ENCODE data around the gene SOWAHB. TPM values are rescaled to one million over a fixed set of nuclear protein-coding genes. Genes with fewer than 3 reads are reported as not detected.
"Not testable (repeated sequence)": the region's sequence is repeated elsewhere in the genome, so short reads cannot be mapped to it uniquely, and the experiment has no call there.

The SOWAHB gene
- total RNA-seq, 1 donor from 2014 or later = not detected

GRCh38 chr4:76886214-76886613 is 11.7 kb downstream of the SOWAHB start:
- Mint-ChIP-seq H3K4me3 (ENCODE audit: low read depth) (no peak overlapping the region), H3K9me3 (no peaks in the 10 kb centered on the region), H3K27ac (no peak overlapping the region), H3K27me3 (ENCODE audit: low read depth) (peaks cover 23% of the 10 kb centered on the region), H3K4me1 (ENCODE audit: low read depth) (no peaks in the 10 kb centered on the region), H3K36me3 (ENCODE audit: low read depth) (no peaks in the 10 kb centered on the region)
- intact Hi-C loops (cut with micrococcal nuclease) = no loop called here
- no peak for DNase-seq (ENCODE audit: low spot score)

GRCh38 chr4:76883147-76883546 is 14.8 kb downstream of the SOWAHB start:
- intact Hi-C loops (cut with micrococcal nuclease) = no loop called here
- Mint-ChIP-seq H3K4me3 (ENCODE audit: low read depth) (no peak overlapping the region), H3K4me1 (ENCODE audit: low read depth) (no peaks in the 10 kb centered on the region), H3K27ac (no peak overlapping the region), H3K9me3 (no peaks in the 10 kb centered on the region), H3K27me3 (ENCODE audit: low read depth) (peaks cover 18% of the 10 kb centered on the region), H3K36me3 (ENCODE audit: low read depth) (no peaks in the 10 kb centered on the region)
- DNase-seq (ENCODE audit: low spot score) = no peak

GRCh38 chr4:76882630-76883029 is 15.3 kb downstream of the SOWAHB start:
- no peak overlapping the region for H3K4me3 Mint-ChIP-seq (ENCODE audit: low read depth)
- H3K27me3 Mint-ChIP-seq (ENCODE audit: low read depth) = peaks cover 18% of the 10 kb centered on the region
- H3K36me3 Mint-ChIP-seq (ENCODE audit: low read depth) = no peaks in the 10 kb centered on the region
- DNase-seq (ENCODE audit: low spot score) = no peak
- intact Hi-C loops (cut with micrococcal nuclease) = no loop called here
- no peak overlapping the region for H3K27ac Mint-ChIP-seq
- H3K9me3 Mint-ChIP-seq = no peaks in the 10 kb centered on the region
- no peaks in the 10 kb centered on the region for H3K4me1 Mint-ChIP-seq (ENCODE audit: low read depth)

- no peak overlapping the region for H3K27ac Mint-ChIP-seq
- H3K4me3 Mint-ChIP-seq (ENCODE audit: low read depth) = no peak overlapping the region
- no peaks in the 10 kb centered on the region for H3K9me3 Mint-ChIP-seq
These were observed 16.6 kb downstream of the SOWAHB start for GRCh38 chr4:76881375-76881774.

GRCh38 chr4:76879731-76880364 is 18.1 kb downstream of the SOWAHB start:
- Mint-ChIP-seq H3K4me3 (ENCODE audit: low read depth) (no peak overlapping the region), H3K27ac (no peak overlapping the region), H3K36me3 (ENCODE audit: low read depth) (no peaks in the 10 kb centered on the region), H3K4me1 (ENCODE audit: low read depth) (no peaks in the 10 kb centered on the region), H3K9me3 (no peaks in the 10 kb centered on the region), H3K27me3 (ENCODE audit: low read depth) (peaks cover 21% of the 10 kb centered on the region)
- intact Hi-C loops (cut with micrococcal nuclease) = no loop called here
- no peak for DNase-seq (ENCODE audit: low spot score)

More at GRCh38 chr4:76881375-76881774, 16.6 kb downstream of the SOWAHB start:
- no peak for DNase-seq (ENCODE audit: low spot score)
- intact Hi-C loops (cut with micrococcal nuclease) = no loop called here
- no peaks in the 10 kb centered on the region for H3K4me1 Mint-ChIP-seq (ENCODE audit: low read depth)
- peaks cover 21% of the 10 kb centered on the region for H3K27me3 Mint-ChIP-seq (ENCODE audit: low read depth)
- no peaks in the 10 kb centered on the region for H3K36me3 Mint-ChIP-seq (ENCODE audit: low read depth)

GRCh38 chr4:76878641-76879165 is 19.2 kb downstream of the SOWAHB start:
- H3K27me3 Mint-ChIP-seq (ENCODE audit: low read depth) = peaks cover 18% of the 10 kb centered on the region
- H3K27ac Mint-ChIP-seq; DNase-seq (ENCODE audit: low spot score); H3K9me3 Mint-ChIP-seq; H3K4me1 Mint-ChIP-seq (ENCODE audit: low read depth); intact Hi-C loops (cut with micrococcal nuclease); H3K4me3 Mint-ChIP-seq (ENCODE audit: low read depth); H3K36me3 Mint-ChIP-seq (ENCODE audit: low read depth): not testable (repeated sequence)

GRCh38 chr4:76874176-76874575 is 23.8 kb downstream of the SOWAHB start:
- Mint-ChIP-seq H3K4me3 (ENCODE audit: low read depth) (no peak overlapping the region), H3K27me3 (ENCODE audit: low read depth) (peaks cover 3% of the 10 kb centered on the region), H3K27ac (no peak overlapping the region), H3K4me1 (ENCODE audit: low read depth) (no peaks in the 10 kb centered on the region), H3K36me3 (ENCODE audit: low read depth) (no peaks in the 10 kb centered on the region), H3K9me3 (no peaks in the 10 kb centered on the region)
- no peak for DNase-seq (ENCODE audit: low spot score)
- intact Hi-C loops (cut with micrococcal nuclease) = no loop called here

- Mint-ChIP-seq H3K4me3 (ENCODE audit: low read depth) (no peak overlapping the region), H3K36me3 (ENCODE audit: low read depth) (no peaks in the 10 kb centered on the region), H3K4me1 (ENCODE audit: low read depth) (no peaks in the 10 kb centered on the region), H3K9me3 (no peaks in the 10 kb centered on the region), H3K27ac (no peak overlapping the region), H3K27me3 (ENCODE audit: low read depth) (peaks cover 4% of the 10 kb centered on the region)
- no peak for DNase-seq (ENCODE audit: low spot score)
- intact Hi-C loops (cut with micrococcal nuclease) = no loop called here
These were observed 24.4 kb downstream of the SOWAHB start for GRCh38 chr4:76873495-76873894.

- Mint-ChIP-seq H3K27ac (no peak overlapping the region), H3K4me1 (ENCODE audit: low read depth) (no peaks in the 10 kb centered on the region), H3K27me3 (ENCODE audit: low read depth) (peaks cover 4% of the 10 kb centered on the region), H3K36me3 (ENCODE audit: low read depth) (no peaks in the 10 kb centered on the region), H3K9me3 (no peaks in the 10 kb centered on the region), H3K4me3 (ENCODE audit: low read depth) (no peak overlapping the region)
- DNase-seq (ENCODE audit: low spot score) = no peak
- intact Hi-C loops (cut with micrococcal nuclease) = no loop called here
These were observed 25.4 kb downstream of the SOWAHB start for GRCh38 chr4:76872556-76872955.

- intact Hi-C loops (cut with micrococcal nuclease); H3K27ac Mint-ChIP-seq; H3K4me1 Mint-ChIP-seq (ENCODE audit: low read depth); H3K27me3 Mint-ChIP-seq (ENCODE audit: low read depth); H3K36me3 Mint-ChIP-seq (ENCODE audit: low read depth); H3K9me3 Mint-ChIP-seq; DNase-seq (ENCODE audit: low spot score); H3K4me3 Mint-ChIP-seq (ENCODE audit: low read depth): not testable (repeated sequence)
These were observed 29.2 kb downstream of the SOWAHB start for GRCh38 chr4:76868780-76869179.

- H3K9me3 Mint-ChIP-seq = no peaks in the 10 kb centered on the region
- no peaks in the 10 kb centered on the region for H3K4me1 Mint-ChIP-seq (ENCODE audit: low read depth)
- no peak overlapping the region for H3K4me3 Mint-ChIP-seq (ENCODE audit: low read depth)
- no peaks in the 10 kb centered on the region for H3K36me3 Mint-ChIP-seq (ENCODE audit: low read depth)
- H3K27ac Mint-ChIP-seq = no peak overlapping the region
- H3K27me3 Mint-ChIP-seq (ENCODE audit: low read depth) = peaks cover 1% of the 10 kb centered on the region
- intact Hi-C loops (cut with micrococcal nuclease) = no loop called here
- DNase-seq (ENCODE audit: low spot score) = no peak
These were observed 29.9 kb downstream of the SOWAHB start for GRCh38 chr4:76867880-76868655.

- Mint-ChIP-seq H3K36me3 (ENCODE audit: low read depth) (no peaks in the 10 kb centered on the region), H3K4me3 (ENCODE audit: low read depth) (no peak overlapping the region), H3K27ac (no peak overlapping the region), H3K4me1 (ENCODE audit: low read depth) (no peaks in the 10 kb centered on the region), H3K9me3 (no peaks in the 10 kb centered on the region), H3K27me3 (ENCODE audit: low read depth) (peaks cover 1% of the 10 kb centered on the region)
- intact Hi-C loops (cut with micrococcal nuclease) = no loop called here
- no peak for DNase-seq (ENCODE audit: low spot score)
These were observed 30.6 kb downstream of the SOWAHB start for GRCh38 chr4:76867377-76867776.

- intact Hi-C loops (cut with micrococcal nuclease) = no loop called here
- no peak overlapping the region for H3K4me3 Mint-ChIP-seq (ENCODE audit: low read depth)
- no peak overlapping the region for H3K27ac Mint-ChIP-seq
These were observed 31.3 kb downstream of the SOWAHB start for GRCh38 chr4:76866641-76867040.

More at GRCh38 chr4:76866641-76867040, 31.3 kb downstream of the SOWAHB start:
- Mint-ChIP-seq H3K27me3 (ENCODE audit: low read depth) (peaks cover 1% of the 10 kb centered on the region), H3K4me1 (ENCODE audit: low read depth) (no peaks in the 10 kb centered on the region), H3K9me3 (no peaks in the 10 kb centered on the region), H3K36me3 (ENCODE audit: low read depth) (no peaks in the 10 kb centered on the region)
- DNase-seq (ENCODE audit: low spot score) = no peak
